ENCODE data around the gene NPPC.

The NPPC gene

GRCh38 chr2:231929961-231930592, 3.9 kb upstream of the NPPC start:
- Histone ChIP-seq H3K4me1 (ENCODE audit: insufficient read depth, poor library complexity, severe bottlenecking) (no peaks in the 10 kb centered on the region), H3K27me3 (ENCODE audit: insufficient read depth, poor library complexity, severe bottlenecking) (peaks cover 32% of the 10 kb centered on the region), H3K9me3 (ENCODE audit: severe bottlenecking) (no peaks in the 10 kb centered on the region), H3K36me3 (ENCODE audit: low read depth) (no peaks in the 10 kb centered on the region), H3K4me3 (ENCODE audit: severe bottlenecking) (no peak overlapping the region), H3K27ac (ENCODE audit: poor library complexity, severe bottlenecking) (no peak overlapping the region)
- ATAC-seq (ENCODE audit: low read depth), result no peak
- TF ChIP-seq CTCF (IDR thresholded peaks at IDR 0.05; ENCODE audit: poor library complexity, severe bottlenecking), result no peak
- peak; percentile 25 for DNase-seq (ENCODE audit: low spot score)

- DNase-seq (ENCODE audit: low spot score) (peak; percentile 28), ATAC-seq (ENCODE audit: low read depth) (no peak)
- Histone ChIP-seq H3K4me3 (ENCODE audit: severe bottlenecking) (no peak overlapping the region), H3K36me3 (ENCODE audit: low read depth) (no peaks in the 10 kb centered on the region), H3K9me3 (ENCODE audit: severe bottlenecking) (no peaks in the 10 kb centered on the region), H3K4me1 (ENCODE audit: insufficient read depth, poor library complexity, severe bottlenecking) (no peaks in the 10 kb centered on the region), H3K27ac (ENCODE audit: poor library complexity, severe bottlenecking) (no peak overlapping the region), H3K27me3 (ENCODE audit: insufficient read depth, poor library complexity, severe bottlenecking) (peaks cover 41% of the 10 kb centered on the region)
- TF ChIP-seq CTCF (IDR thresholded peaks at IDR 0.05; ENCODE audit: poor library complexity, severe bottlenecking), result no peak
These were observed 2.9 kb upstream of the NPPC start for GRCh38 chr2:231928901-231929725.

GRCh38 chr2:231928481-231928880, 2.3 kb upstream of the NPPC start:
- no peak for TF ChIP-seq CTCF (IDR thresholded peaks at IDR 0.05; ENCODE audit: poor library complexity, severe bottlenecking)

GRCh38 chr2:231927566-231927890, 1.3 kb upstream of the NPPC start:
- H3K27ac ChIP-seq (ENCODE audit: poor library complexity, severe bottlenecking), result no peak overlapping the region
- no peak overlapping the region for H3K4me3 ChIP-seq (ENCODE audit: severe bottlenecking)
- no peaks in the 10 kb centered on the region for H3K4me1 ChIP-seq (ENCODE audit: insufficient read depth, poor library complexity, severe bottlenecking)
- DNase-seq (ENCODE audit: low spot score) (peak; percentile 17), ATAC-seq (ENCODE audit: low read depth) (no peak)
- H3K9me3 ChIP-seq (ENCODE audit: severe bottlenecking), result no peaks in the 10 kb centered on the region
- TF ChIP-seq CTCF (IDR thresholded peaks at IDR 0.05; ENCODE audit: poor library complexity, severe bottlenecking), result no peak
- no peaks in the 10 kb centered on the region for H3K36me3 ChIP-seq (ENCODE audit: low read depth)
- H3K27me3 ChIP-seq (ENCODE audit: insufficient read depth, poor library complexity, severe bottlenecking), result peaks cover 57% of the 10 kb centered on the region

More at GRCh38 chr2:231928481-231928880, 2.3 kb upstream of the NPPC start:
- Histone ChIP-seq H3K9me3 (ENCODE audit: severe bottlenecking) (no peaks in the 10 kb centered on the region), H3K27me3 (ENCODE audit: insufficient read depth, poor library complexity, severe bottlenecking) (peaks cover 48% of the 10 kb centered on the region), H3K4me3 (ENCODE audit: severe bottlenecking) (no peak overlapping the region), H3K4me1 (ENCODE audit: insufficient read depth, poor library complexity, severe bottlenecking) (no peaks in the 10 kb centered on the region), H3K36me3 (ENCODE audit: low read depth) (no peaks in the 10 kb centered on the region), H3K27ac (ENCODE audit: poor library complexity, severe bottlenecking) (no peak overlapping the region)
- DNase-seq (ENCODE audit: low spot score) (peak; percentile 52), ATAC-seq (ENCODE audit: low read depth) (no peak)

Measured in RWPE2 (cell line).